Neural cell (in vitro differentiated cells): ENCODE results near the gene KLHL21. TPM values are rescaled to one million over a fixed set of nuclear protein-coding genes. Genes with fewer than 3 reads are reported as not detected.
"Not testable (repeated sequence)": the region's sequence is repeated elsewhere in the genome, so short reads cannot be mapped to it uniquely, and the experiment has no call there.

Experiments
- H2AFZ ChIP-seq: fragments of 200-600, 300-800 bp; sonication (generic), shearing (Covaris generic); 2 replicates; pipeline ENCODE4 v1.6.0; 2014; ENCODE audit warnings: low read depth, mild to moderate bottlenecking, antibody characterized with exemption, low read length, moderate library complexity
- H3F3A ChIP-seq: fragments of 200-600 bp; shearing (Covaris generic); 2 replicates; pipeline ENCODE4 v1.6.1; 2016; ENCODE audit warnings: mild to moderate bottlenecking, moderate library complexity, mixed read lengths, antibody characterized with exemption, low read length; ENCODE audit not compliant: insufficient read depth, poor library complexity, severe bottlenecking
- H3K27ac ChIP-seq: fragments of 200-600, 300-800 bp; sonication (generic), shearing (Covaris generic); 2 replicates; pipeline ENCODE4 v1.5.1; 2014; ENCODE audit warnings: mild to moderate bottlenecking, low read length, moderate library complexity
- H3K27me3 ChIP-seq: fragments of 300-800, 200-600 bp; sonication (generic), shearing (Covaris generic); 2 replicates; pipeline ENCODE4 v1.6.0; 2014; ENCODE audit warnings: mild to moderate bottlenecking, low read depth, low read length, moderate library complexity; ENCODE audit not compliant: insufficient read depth
- H3K36me3 ChIP-seq: fragments of 300-800, 200-600 bp; sonication (generic), shearing (Covaris generic); 2 replicates; pipeline ENCODE4 v1.5.1; 2014; ENCODE audit warnings: mild to moderate bottlenecking, antibody characterized with exemption, low read length, moderate library complexity; ENCODE audit not compliant: insufficient read depth
- H3K4me2 ChIP-seq: fragments of 300-800, 200-600 bp; sonication (generic), shearing (Covaris generic); 2 replicates; pipeline ENCODE4 v1.6.0; 2014; ENCODE audit warnings: mild to moderate bottlenecking, low read length
- H3K4me3 ChIP-seq: fragments of 300-800, 200-600 bp; sonication (generic), shearing (Covaris generic); 2 replicates; pipeline ENCODE4 v1.5.1; 2014; ENCODE audit warnings: mild to moderate bottlenecking, low read length, moderate library complexity
- H3K79me2 ChIP-seq: fragments of 200-600 bp; shearing (Covaris generic); replicated peaks from 2 replicates; pipeline ENCODE4 v1.6.0; 2014; ENCODE audit warnings: mild to moderate bottlenecking, low read length, moderate library complexity; ENCODE audit not compliant: insufficient read depth
- H3K9ac ChIP-seq: fragments of 300-800, 200-600 bp; sonication (generic), shearing (Covaris generic); 2 replicates; pipeline ENCODE4 v1.6.1; 2016; ENCODE audit warnings: mild to moderate bottlenecking, low read length, mixed read lengths
- H3K9me2 ChIP-seq: fragments of 200-600 bp; shearing (Covaris generic); 2 replicates; pipeline ENCODE4 v1.6.1; 2016; ENCODE audit warnings: mild to moderate bottlenecking, low read length, mixed read lengths; ENCODE audit not compliant: insufficient read depth
- H3K9me3 ChIP-seq: fragments of 200-600, 300-800 bp; sonication (generic), shearing (Covaris generic); 2 replicates; pipeline ENCODE4 v1.6.1; 2016; ENCODE audit warnings: mild to moderate bottlenecking, mixed run types, low read length, moderate library complexity, mixed read lengths
- H4K20me1 ChIP-seq: fragments of 200-600 bp; shearing (Covaris generic); 2 replicates; pipeline ENCODE4 v1.6.1; 2016; ENCODE audit warnings: mild to moderate bottlenecking, mixed run types; ENCODE audit not compliant: insufficient read depth
- CTCF ChIP-seq: fragments of 450-650 bp; IDR thresholded peaks from 2 replicates; pipeline ENCODE4 v1.5.1; 2014; ENCODE audit warnings: antibody characterized with exemption, mild to moderate bottlenecking, moderate library complexity; ENCODE audit not compliant: poor library complexity, severe bottlenecking
- EP300 ChIP-seq: fragments of 450-650 bp; conservative IDR thresholded peaks from 2 replicates; pipeline ENCODE4 v1.6.1; 2014; ENCODE audit warnings: antibody characterized with exemption, mild to moderate bottlenecking, moderate library complexity; ENCODE audit not compliant: poor library complexity, severe bottlenecking
- EZH2 ChIP-seq: fragments of 200-600, 300-800 bp; shearing (Covaris generic), sonication (generic); IDR thresholded peaks from 2 replicates; pipeline ENCODE4 v1.6.1; 2014; ENCODE audit warnings: antibody characterized with exemption, low read length, borderline replicate concordance, mild to moderate bottlenecking; ENCODE audit not compliant: insufficient read depth, poor library complexity, severe bottlenecking
- MXI1 ChIP-seq: fragments of 450-650 bp; conservative IDR thresholded peaks from 2 replicates; pipeline ENCODE4 v1.6.1; 2014; ENCODE audit warnings: antibody characterized with exemption, mild to moderate bottlenecking; ENCODE audit not compliant: poor library complexity, severe bottlenecking
- POLR2AphosphoS5 ChIP-seq: IDR thresholded peaks from 2 replicates; pipeline ENCODE4 v1.6.1; 2012
- RAD21 ChIP-seq: fragments of 450-650 bp; conservative IDR thresholded peaks from 2 replicates; pipeline ENCODE4 v1.6.1; 2014; ENCODE audit warnings: antibody characterized with exemption, mild to moderate bottlenecking, moderate library complexity
- SMC3 ChIP-seq: fragments of 450-650 bp; conservative IDR thresholded peaks from 2 replicates; pipeline ENCODE4 v1.6.1; 2014; ENCODE audit warnings: antibody characterized with exemption, mild to moderate bottlenecking, moderate library complexity; ENCODE audit not compliant: poor library complexity
- TAF1 ChIP-seq: IDR thresholded peaks from 2 replicates; pipeline ENCODE4 v1.6.1; 2012; ENCODE audit warnings: low read depth
- polyA plus RNA-seq: library from polyadenylated mRNA; depleted of rRNA; stranded (reverse); fragments of >200 nt; gene quantifications from 2 replicates; pipeline ENCODE4 v1.2.3, GENCODE V29; 2014
- TF ChIP-seq, protein P1 (sequence below): IDR thresholded peaks from 2 replicates; pipeline ENCODE4 v1.6.1; 2012; ENCODE audit warnings: borderline replicate concordance

The KLHL21 gene
- polyA plus RNA-seq, 1 donor from 2014 or later: 8.4 TPM

- Histone ChIP-seq H3K4me3 (no peak overlapping the region), H4K20me1 (no peaks in the 10 kb centered on the region), H3K9me3 (no peaks in the 10 kb centered on the region), H3K27ac (no peak overlapping the region), H3K36me3 (no peaks in the 10 kb centered on the region), H3K4me2 (no peak overlapping the region), H3K9me2 (no peaks in the 10 kb centered on the region), H3K27me3 (no peaks in the 10 kb centered on the region), H3K9ac (no peak overlapping the region), H2AFZ (no peak overlapping the region), H3K79me2 (no peaks in the 10 kb centered on the region), H3F3A (no peaks in the 10 kb centered on the region)
- TF ChIP-seq POLR2AphosphoS5 (no peak), CTCF (no peak), SMC3 (no peak), TAF1 (no peak), EP300 (no peak)
- TF ChIP-seq, protein P1, sequence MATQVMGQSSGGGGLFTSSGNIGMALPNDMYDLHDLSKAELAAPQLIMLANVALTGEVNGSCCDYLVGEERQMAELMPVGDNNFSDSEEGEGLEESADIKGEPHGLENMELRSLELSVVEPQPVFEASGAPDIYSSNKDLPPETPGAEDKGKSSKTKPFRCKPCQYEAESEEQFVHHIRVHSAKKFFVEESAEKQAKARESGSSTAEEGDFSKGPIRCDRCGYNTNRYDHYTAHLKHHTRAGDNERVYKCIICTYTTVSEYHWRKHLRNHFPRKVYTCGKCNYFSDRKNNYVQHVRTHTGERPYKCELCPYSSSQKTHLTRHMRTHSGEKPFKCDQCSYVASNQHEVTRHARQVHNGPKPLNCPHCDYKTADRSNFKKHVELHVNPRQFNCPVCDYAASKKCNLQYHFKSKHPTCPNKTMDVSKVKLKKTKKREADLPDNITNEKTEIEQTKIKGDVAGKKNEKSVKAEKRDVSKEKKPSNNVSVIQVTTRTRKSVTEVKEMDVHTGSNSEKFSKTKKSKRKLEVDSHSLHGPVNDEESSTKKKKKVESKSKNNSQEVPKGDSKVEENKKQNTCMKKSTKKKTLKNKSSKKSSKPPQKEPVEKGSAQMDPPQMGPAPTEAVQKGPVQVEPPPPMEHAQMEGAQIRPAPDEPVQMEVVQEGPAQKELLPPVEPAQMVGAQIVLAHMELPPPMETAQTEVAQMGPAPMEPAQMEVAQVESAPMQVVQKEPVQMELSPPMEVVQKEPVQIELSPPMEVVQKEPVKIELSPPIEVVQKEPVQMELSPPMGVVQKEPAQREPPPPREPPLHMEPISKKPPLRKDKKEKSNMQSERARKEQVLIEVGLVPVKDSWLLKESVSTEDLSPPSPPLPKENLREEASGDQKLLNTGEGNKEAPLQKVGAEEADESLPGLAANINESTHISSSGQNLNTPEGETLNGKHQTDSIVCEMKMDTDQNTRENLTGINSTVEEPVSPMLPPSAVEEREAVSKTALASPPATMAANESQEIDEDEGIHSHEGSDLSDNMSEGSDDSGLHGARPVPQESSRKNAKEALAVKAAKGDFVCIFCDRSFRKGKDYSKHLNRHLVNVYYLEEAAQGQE: no peak
Measured at GRCh38 chr1:6645018-6645417, 42.3 kb upstream of the KLHL21 start.

GRCh38 chr1:6640867-6641266, 38.2 kb upstream of the KLHL21 start:
- not testable (repeated sequence) for H3K36me3 ChIP-seq, H3K27ac ChIP-seq, H4K20me1 ChIP-seq, H3K27me3 ChIP-seq, H3K9me2 ChIP-seq, H3K9ac ChIP-seq, H3F3A ChIP-seq, H3K4me2 ChIP-seq, H3K79me2 ChIP-seq, H3K4me3 ChIP-seq, H2AFZ ChIP-seq, H3K9me3 ChIP-seq

- Histone ChIP-seq H3F3A (no peaks in the 10 kb centered on the region), H3K9ac (no peak overlapping the region), H3K79me2 (no peaks in the 10 kb centered on the region), H3K9me3 (no peaks in the 10 kb centered on the region), H3K4me2 (no peak overlapping the region), H3K36me3 (no peaks in the 10 kb centered on the region), H4K20me1 (no peaks in the 10 kb centered on the region), H3K4me3 (no peak overlapping the region), H3K27me3 (no peaks in the 10 kb centered on the region), H3K27ac (no peak overlapping the region), H3K9me2 (no peaks in the 10 kb centered on the region), H2AFZ (no peak overlapping the region)
- TF ChIP-seq MXI1 (no peak), POLR2AphosphoS5 (no peak), CTCF (no peak), RAD21 (no peak), SMC3 (no peak), TAF1 (no peak), EP300 (no peak), EZH2 (no peak)
- TF ChIP-seq, protein P1: no peak
Measured at GRCh38 chr1:6638226-6638625, 35.6 kb upstream of the KLHL21 start.
